Fibroblast of villous mesenchyme (primary cell): Measurements from ENCODE around the gene TGM2. TPM values are rescaled to one million over a fixed set of nuclear protein-coding genes. Genes with fewer than 3 reads are reported as not detected.
A peak's percentile ranks its signal among the peaks of the same experiment; 100 is the strongest.

ENCODE experiments used
- DNase-seq: peaks from one replicate; pipeline ENCODE4 v3.0.0-alpha.2; 2010; ENCODE audit warnings: low read depth
- H3K4me3 ChIP-seq: 2 replicates; pipeline ENCODE4 v1.5.1; 2011; ENCODE audit warnings: low read depth, mild to moderate bottlenecking, low read length
- CTCF ChIP-seq: IDR thresholded peaks from 2 replicates; pipeline ENCODE4 v1.5.1; 2012; ENCODE audit warnings: low read depth, mild to moderate bottlenecking, low read length; ENCODE audit not compliant: insufficient read depth
- total RNA-seq: library from RNA; depleted of rRNA; stranded (reverse); fragments of >200 nt; gene quantifications from 2 replicates; pipeline ENCODE4 v1.2.3, GENCODE V29; 2012

TGM2 gene
- total RNA-seq, 1 donor = 2,020 TPM

DNA sequence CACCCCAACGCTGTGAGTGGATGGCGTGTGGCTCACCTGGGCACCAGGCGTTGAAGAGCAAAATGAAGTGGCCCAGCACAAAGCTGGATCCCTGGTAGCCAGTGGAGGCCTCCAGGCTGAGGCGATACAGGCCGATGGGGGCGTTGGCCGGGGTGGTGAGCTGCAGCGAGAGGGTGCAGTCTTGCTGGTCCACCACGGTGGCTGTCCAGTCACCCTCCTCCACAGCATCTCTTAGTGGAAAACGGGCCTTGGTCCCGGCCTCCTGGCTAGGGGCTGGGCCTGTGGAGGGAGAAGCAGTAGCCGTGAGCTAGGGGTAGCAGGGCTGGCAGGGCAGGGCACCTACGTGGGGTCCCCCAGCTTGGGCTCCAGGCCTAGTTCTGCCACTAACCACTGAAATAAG, 9.3 kb downstream of the TGM2 start:
- TF ChIP-seq CTCF = no peak
- H3K4me3 ChIP-seq = no peak overlapping the region
- DNase-seq = peak; percentile 4

DNA sequence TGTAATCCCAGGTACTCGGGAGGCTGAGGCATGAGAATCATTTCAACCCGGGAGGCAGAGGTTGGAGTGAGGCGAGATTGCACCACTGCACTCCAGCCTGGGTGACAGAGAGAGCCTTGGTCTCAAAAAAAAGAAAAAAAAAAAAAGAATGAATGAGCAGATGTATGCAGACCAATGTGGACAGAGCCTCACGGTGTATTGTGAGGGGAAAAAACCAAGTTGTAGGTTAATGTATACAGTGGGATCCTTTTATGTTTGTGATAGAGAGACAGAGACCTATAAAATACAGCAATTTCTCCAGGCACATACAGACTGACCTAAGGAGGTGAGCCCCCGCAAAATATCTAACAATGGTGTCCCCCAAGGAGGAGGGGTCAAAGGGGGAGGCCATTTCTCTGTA, 11.7 kb downstream of the TGM2 start:
- no peak for TF ChIP-seq CTCF
- DNase-seq = no peak
- no peak overlapping the region for H3K4me3 ChIP-seq

DNA sequence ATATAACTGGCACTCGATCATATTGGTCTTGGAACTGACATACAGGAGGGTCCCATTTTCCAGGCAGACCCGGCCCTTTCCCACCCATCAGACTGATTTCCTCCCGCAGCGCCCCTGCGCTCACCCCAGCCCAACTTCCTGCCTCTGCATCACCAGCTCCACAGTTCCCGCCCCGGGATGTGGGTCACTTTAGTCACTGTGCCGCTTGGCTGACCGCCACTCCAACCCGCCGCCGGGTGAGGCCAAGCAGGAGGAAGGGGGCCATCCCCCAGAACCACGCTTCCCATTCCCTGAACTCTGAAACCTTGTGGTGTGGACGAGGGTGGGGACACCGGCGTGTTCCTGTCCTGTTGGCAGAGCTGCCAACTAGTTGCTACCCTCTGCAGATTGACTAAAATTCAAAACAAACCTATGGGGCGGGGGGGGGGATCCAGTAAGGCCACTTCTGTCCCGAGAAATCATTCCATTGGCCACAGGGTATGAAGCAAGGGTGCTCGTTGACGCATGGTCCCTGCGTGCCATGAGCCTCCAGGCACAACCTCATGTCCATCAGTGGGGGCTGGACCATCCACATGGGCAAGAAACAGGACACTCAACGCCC, 12.3 kb downstream of the TGM2 start:
- no peak overlapping the region for H3K4me3 ChIP-seq
- TF ChIP-seq CTCF = no peak
- DNase-seq = peak; percentile 63

GRCh38 chr20:38152175-38152620, 12.9 kb downstream of the TGM2 start:
- no peak for TF ChIP-seq CTCF
- DNase-seq = peak; percentile 81
- no peak overlapping the region for H3K4me3 ChIP-seq

- no peak for DNase-seq
- TF ChIP-seq CTCF = no peak
- H3K4me3 ChIP-seq = no peak overlapping the region
These were observed 13.6 kb downstream of the TGM2 start for GRCh38 chr20:38151455-38151854.

DNA sequence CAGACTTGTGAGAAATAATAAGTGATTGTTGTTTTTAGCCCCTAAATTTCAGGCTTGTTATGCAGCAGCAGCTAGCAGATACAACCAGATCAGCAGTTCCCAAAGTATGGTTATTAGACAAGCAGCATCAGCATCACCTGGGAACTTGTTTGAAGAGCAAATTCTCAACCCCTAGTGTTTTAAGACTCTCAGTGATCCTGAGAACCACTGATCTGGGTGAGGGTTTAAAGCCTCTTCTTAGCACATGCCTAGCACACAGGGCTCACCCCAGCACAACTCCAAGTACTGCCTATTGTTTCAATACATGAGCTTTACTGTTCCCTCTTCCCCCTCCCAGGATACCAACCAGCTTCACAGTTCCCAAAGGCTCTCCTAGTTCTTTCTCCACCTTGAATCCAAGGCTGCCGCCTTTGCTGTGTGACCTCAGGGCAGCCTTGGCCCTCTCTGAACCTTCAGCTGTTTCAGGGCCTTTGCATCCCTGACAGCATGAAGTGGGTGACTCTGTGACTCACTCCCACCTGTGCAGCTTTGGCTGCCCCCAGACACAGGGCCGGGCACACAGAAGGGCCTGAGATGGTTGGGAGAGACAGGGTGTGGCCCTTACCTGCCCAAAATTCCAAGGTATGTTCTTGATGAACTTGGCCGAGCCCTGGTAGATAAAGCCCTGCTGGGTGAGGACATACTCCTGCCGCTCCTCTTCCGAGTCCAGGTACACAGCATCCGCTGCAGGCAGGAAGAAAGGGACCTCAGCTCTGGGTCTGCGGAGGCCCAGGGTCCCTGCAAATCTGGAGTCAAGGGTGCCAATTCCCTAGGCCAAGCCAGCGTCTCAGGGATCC, 14.5 kb downstream of the TGM2 start:
- no peak for DNase-seq

More for the DNA sequence above, 14.5 kb downstream of the TGM2 start:
- no peak overlapping the region for H3K4me3 ChIP-seq
- TF ChIP-seq CTCF = no peak
